Neural progenitor cell (in vitro differentiated cells): ENCODE measurements around the gene TTLL3.
"Not testable (repeated sequence)": the region's sequence is repeated elsewhere in the genome, so short reads cannot be mapped to it uniquely, and the experiment has no call there.

Experiments used
- CTCF ChIP-seq: fragments of 200-600 bp; sonication (generic); IDR thresholded peaks from 2 replicates; pipeline ENCODE4 v1.5.1; 2017; ENCODE audit warnings: antibody characterized with exemption, mild to moderate bottlenecking
- EZH2phosphoT487 ChIP-seq: fragments of 200-600 bp; sonication (generic); IDR thresholded peaks from 2 replicates; pipeline ENCODE4 v1.6.1; 2017; ENCODE audit warnings: antibody characterized with exemption

GRCh38 chr3:9851926-9852325 is 41.9 kb downstream of the TTLL3 start:
- TF ChIP-seq CTCF, EZH2phosphoT487: not testable (repeated sequence)
